Panc1 (cell line): Measurements from ENCODE around the gene DSCAML1. TPM values are rescaled to one million over a fixed set of nuclear protein-coding genes. Genes with fewer than 3 reads are reported as not detected.

Experiments
- ATAC-seq: fragments of 200-7000 bp; cut with Tn5 transposase; 2 replicates; pipeline ENCODE4 v1.9.1; 2020; ENCODE audit warnings: mild to moderate bottlenecking, moderate library complexity
- BruUV-seq: library from RNA; stranded (reverse); fragments of 400-500 nt; replicated peaks from 2 replicates; lab custom pipeline; 2021; lab: Mats Ljungman, UMichigan
- CTCF ChIA-PET: fragments of 300-600 bp; sonication (Branson Sonifier 250); formaldehyde crosslinking; loops from one replicate; lab custom pipeline; 2022; ENCODE audit warnings: antibody characterized with exemption; lab: Charles Lee
- POLR2A ChIA-PET: fragments of 300-600 bp; sonication (Branson Sonifier 250); formaldehyde crosslinking; loops from one replicate; lab custom pipeline; 2022; ENCODE audit warnings: antibody characterized with exemption; lab: Charles Lee
- DNase-seq: peaks from one replicate; pipeline ENCODE4 v3.0.0-alpha.2; 2010; ENCODE audit warnings: low read depth, low spot score
- H3K27ac ChIP-seq: 2 replicates; pipeline ENCODE4 v1.5.1; 2011; ENCODE audit warnings: mild to moderate bottlenecking, low read length, inconsistent platforms
- H3K27me3 ChIP-seq: fragments of 200-500 bp; sonication (Bioruptor generic); 2 replicates; pipeline ENCODE4 v1.6.0; 2014; ENCODE audit warnings: low read length, inconsistent platforms; ENCODE audit not compliant: control insufficient read depth, insufficient read depth
- H3K36me3 ChIP-seq: fragments of 200-500 bp; sonication (Bioruptor generic); 2 replicates; pipeline ENCODE4 v1.5.1; 2014; ENCODE audit warnings: inconsistent platforms, mild to moderate bottlenecking, low read length, moderate library complexity; ENCODE audit not compliant: control insufficient read depth, insufficient read depth
- H3K4me1 ChIP-seq: 2 replicates; pipeline ENCODE4 v1.5.1; 2011; ENCODE audit warnings: inconsistent platforms, mild to moderate bottlenecking, low read length, moderate library complexity; ENCODE audit not compliant: control insufficient read depth, insufficient read depth
- H3K4me3 ChIP-seq, 2 experiments: 2 replicates each; pipeline ENCODE4 v1.5.1; 2011 to 2012; ENCODE audit warnings: low read depth in 2 of 2, low read length in 2 of 2, mild to moderate bottlenecking in 2 of 2, inconsistent platforms in 1 of 2, moderate library complexity in 1 of 2
- H3K9me3 ChIP-seq: fragments of 200-500 bp; sonication (Bioruptor generic); 2 replicates; pipeline ENCODE4 v1.5.1; 2014; ENCODE audit warnings: low read depth, mild to moderate bottlenecking, inconsistent platforms, low read length, moderate library complexity; ENCODE audit not compliant: control insufficient read depth, insufficient read depth
- CTCF ChIP-seq: fragments of 450-650 bp; IDR thresholded peaks from 2 replicates; pipeline ENCODE4 v1.5.1; 2017; ENCODE audit warnings: mild to moderate bottlenecking
- POLR2AphosphoS5 ChIP-seq: IDR thresholded peaks from 2 replicates; pipeline ENCODE4 v1.6.1; 2012; ENCODE audit warnings: mild to moderate bottlenecking, low read depth, low read length, moderate library complexity
- REST ChIP-seq, 2 experiments: IDR thresholded peaks; 2 replicates each; pipeline ENCODE4 v1.6.1; 2011 to 2012; ENCODE audit warnings: low read depth in 2 of 2, control low read depth in 1 of 2, low read length in 1 of 2, mild to moderate bottlenecking in 1 of 2, moderate library complexity in 1 of 2; ENCODE audit not compliant: insufficient read depth in 1 of 2
- SIN3A ChIP-seq: IDR thresholded peaks from 2 replicates; pipeline ENCODE4 v1.6.1; 2012; ENCODE audit warnings: low read depth, mild to moderate bottlenecking, low read length, moderate library complexity, borderline replicate concordance; ENCODE audit not compliant: insufficient read depth
- TCF7L2 ChIP-seq: IDR thresholded peaks from 2 replicates; pipeline ENCODE4 v1.6.1; 2011; ENCODE audit warnings: mild to moderate bottlenecking, low read depth, low read length, inconsistent platforms
- in situ Hi-C: cut with HindIII; loops from 2 replicates; pipeline ENCODE4 v1.10.0; 2016; ENCODE audit warnings: low sequenced_read_pairs, low pct_unique_long_range_greater_than_20kb
- intact Hi-C: fragments of 100-400 bp; cut with micrococcal nuclease; formaldehyde crosslinking; loops from one replicate; pipeline ENCODE4 v1.10.0; 2022; ENCODE audit not compliant: unreplicated experiment
- total RNA-seq: library from RNA; stranded (reverse); gene quantifications from one replicate; pipeline ENCODE4 v1.2.1, GENCODE V29; 2021; ENCODE audit not compliant: unreplicated experiment

Gene DSCAML1
- total RNA-seq, 1 experiment from 2014 or later: 1.6 TPM

GRCh38 chr11:117834068-117834810 lies 37.2 kb upstream of the DSCAML1 start:
- no peaks in the 10 kb centered on the region for H3K36me3 ChIP-seq
- in situ Hi-C loops: no loop called here
- TF ChIP-seq POLR2AphosphoS5 (no peak), TCF7L2 (no peak), SIN3A (no peak), CTCF (no peak)
- DNase-seq (no peak), ATAC-seq (no peak)
- intact Hi-C loops: no loop called here
- BruUV-seq: no TSS peak
- ChIA-PET POLR2A (no interaction called here), CTCF (interaction anchor here (0.7 to 1.1 kb wide), 2 partner anchors 113 to 219 kb away, joined by 3 read pairs; no protein-coding TSS in a partner anchor)
- H3K9me3 ChIP-seq: no peaks in the 10 kb centered on the region
- no peak overlapping the region for H3K4me3 ChIP-seq
- no peak overlapping the region for H3K27ac ChIP-seq
- H3K27me3 ChIP-seq: peaks cover 13% of the 10 kb centered on the region
- H3K4me1 ChIP-seq: no peaks in the 10 kb centered on the region

- in situ Hi-C loops: no loop called here
- ChIA-PET CTCF (no interaction called here), POLR2A (no interaction called here)
- Histone ChIP-seq H3K4me3 (no peak overlapping the region), H3K4me1 (no peaks in the 10 kb centered on the region), H3K36me3 (no peaks in the 10 kb centered on the region), H3K27me3 (peaks cover 11% of the 10 kb centered on the region), H3K9me3 (no peaks in the 10 kb centered on the region), H3K27ac (no peak overlapping the region)
- DNase-seq (no peak), ATAC-seq (no peak)
- no TSS peak for BruUV-seq
- TF ChIP-seq CTCF (no peak), POLR2AphosphoS5 (no peak), REST (IDR thresholded peaks at IDR 0.05; ENCODE audit: insufficient read depth in 1 of 2, low read depth in 2 of 2, low read length in 1 of 2) (no peak), SIN3A (no peak)
- intact Hi-C loops: no loop called here
These were observed 36.4 kb upstream of the DSCAML1 start for GRCh38 chr11:117833401-117833891.
